Small intestine (tissue), 7 donors: ENCODE results near the gene GJC1. TPM values are rescaled to one million over a fixed set of nuclear protein-coding genes. Genes with fewer than 3 reads are reported as not detected.
A peak's percentile ranks its signal among the peaks of the same experiment; 100 is the strongest.

Experiments used
- DNase-seq, 2 donors: peaks; one replicate each; pipeline versions ENCODE4 v3.0.0 to v3.0.0-alpha.2; 2013
- FAIRE-seq: peaks from 2 replicates; lab custom pipeline; 2012; peaks lifted over from hg19 to GRCh38; lab: Jason Lieb, UNC
- H3K27ac ChIP-seq, 3 donors: one replicate each; pipeline ENCODE4 v1.5.1; 2013; ENCODE audit warnings: low read length in 2 of 3, mild to moderate bottlenecking in 2 of 3, control low read depth in 1 of 3, inconsistent platforms in 1 of 3, low read depth in 1 of 3, moderate library complexity in 1 of 3
- H3K27me3 ChIP-seq, 3 donors: one replicate each; pipeline ENCODE4 v1.6.1; 2013; ENCODE audit warnings: low read length in 3 of 3, inconsistent platforms in 1 of 3; ENCODE audit not compliant: control insufficient read depth in 3 of 3, insufficient read depth in 3 of 3
- H3K36me3 ChIP-seq, 3 donors: one replicate each; pipeline ENCODE4 v1.6.1; 2013; ENCODE audit warnings: low read length in 3 of 3, inconsistent platforms in 1 of 3, low read depth in 1 of 3, mild to moderate bottlenecking in 1 of 3, moderate library complexity in 1 of 3; ENCODE audit not compliant: control insufficient read depth in 3 of 3, insufficient read depth in 2 of 3
- H3K4me1 ChIP-seq, 3 donors: one replicate each; pipeline ENCODE4 v1.6.1; 2013; ENCODE audit warnings: low read length in 2 of 3, inconsistent platforms in 1 of 3, low read depth in 1 of 3, mild to moderate bottlenecking in 1 of 3, moderate library complexity in 1 of 3; ENCODE audit not compliant: control insufficient read depth in 3 of 3, insufficient read depth in 2 of 3
- H3K4me3 ChIP-seq, 3 donors: one replicate each; pipeline ENCODE4 v1.5.1; 2013; ENCODE audit warnings: low read length in 3 of 3, control low read depth in 1 of 3, inconsistent platforms in 1 of 3, low read depth in 1 of 3, mild to moderate bottlenecking in 1 of 3, moderate library complexity in 1 of 3
- H3K9me3 ChIP-seq, 2 donors: one replicate each; pipeline ENCODE4 v1.6.1; 2013; ENCODE audit warnings: low read depth in 1 of 2, low read length in 1 of 2; ENCODE audit not compliant: control insufficient read depth in 2 of 2, insufficient read depth in 1 of 2
- WGBS, 3 donors: extraction: QIAGEN DNeasy Blood & Tissue Kit; methylation state at CpG; one replicate each; pipeline ENCODE4 v1.1.7; 2013; 5-methylcytosine and 5-hydroxymethylcytosine counted together
- polyA plus RNA-seq, 4 donors: library from polyadenylated mRNA; stranded (reverse) in 3 of 4; unstranded in 1 of 4; fragments of 200-250 nt in 3 of 4; fragments of 120-200 nt in 1 of 4; gene quantifications; one replicate each; pipeline versions ENCODE4 v1.2.1 to v1.2.3, GENCODE V29; 2013
- donor health status: healthy with polysubstance abuse.
- donor health status: control.
- donor health status: control.
- donor health status: Bipolar disorder and iron deficiency.
- donor health status: healthy.

The GJC1 gene
- polyA plus RNA-seq, 4 donors = 3.2 to 4.7 TPM; not detected in 2

- peaks cover 2 to 40% (median 17%) of the 10 kb centered on the region in 3 donors for H3K27me3 ChIP-seq
- no peak overlapping the region for H3K27ac ChIP-seq
- H3K4me1 ChIP-seq = peaks cover 0 to 5% (median 0%) of the 10 kb centered on the region in 3 donors
- H3K36me3 ChIP-seq = no peaks in the 10 kb centered on the region
- no peak overlapping the region for H3K4me3 ChIP-seq
- no peaks in the 10 kb centered on the region for H3K9me3 ChIP-seq
- 69 to 78% (median 72%) methylated on average over 17 of the region's 17 CpGs for WGBS, 3 donors
- DNase-seq (no peak), FAIRE-seq (no peak)
Measured at GRCh38 chr17:44761932-44762810, 67.9 kb downstream of the GJC1 start.

GRCh38 chr17:44760474-44761308 lies 69.4 kb downstream of the GJC1 start:
- peaks cover 2 to 40% (median 21%) of the 10 kb centered on the region in 3 donors for H3K27me3 ChIP-seq
- no peak for DNase-seq
- no peak for FAIRE-seq
- WGBS, 3 donors = 59 to 75% (median 69%) methylated on average over 12 to 13 of the region's 13 CpGs
- H3K9me3 ChIP-seq = no peaks in the 10 kb centered on the region
- H3K4me1 ChIP-seq = peaks cover 0 to 5% (median 0%) of the 10 kb centered on the region in 3 donors
- H3K27ac ChIP-seq = no peak overlapping the region
- H3K4me3 ChIP-seq = no peak overlapping the region
- no peaks in the 10 kb centered on the region for H3K36me3 ChIP-seq

GRCh38 chr17:44759916-44760243 lies 70.2 kb downstream of the GJC1 start:
- Histone ChIP-seq H3K27ac (no peak overlapping the region), H3K27me3 (peaks cover 2 to 40% (median 21%) of the 10 kb centered on the region in 3 donors), H3K9me3 (no peaks in the 10 kb centered on the region), H3K4me3 (no peak overlapping the region), H3K4me1 (peaks cover 0 to 5% (median 0%) of the 10 kb centered on the region in 3 donors), H3K36me3 (no peaks in the 10 kb centered on the region)
- WGBS, 3 donors = 0 to 72% (median 61%) methylated on average over 1 to 3 of the region's 3 CpGs
- FAIRE-seq (no peak), DNase-seq (no peak)

- WGBS, 3 donors = 6 to 10% (median 10%) methylated on average over 26 to 60 of the region's 60 CpGs
- peaks cover 0 to 5% (median 0%) of the 10 kb centered on the region in 3 donors for H3K4me1 ChIP-seq
- no peaks in the 10 kb centered on the region for H3K36me3 ChIP-seq
- H3K27ac ChIP-seq = no peak overlapping the region
- DNase-seq = no peak
- H3K4me3 ChIP-seq = peak overlapping the region; percentile 18 to 50 (median 26)
- no peak for FAIRE-seq
- peaks cover 2 to 37% (median 21%) of the 10 kb centered on the region in 3 donors for H3K27me3 ChIP-seq
- no peaks in the 10 kb centered on the region for H3K9me3 ChIP-seq
Measured at GRCh38 chr17:44759086-44759915, 70.8 kb downstream of the GJC1 start.

GRCh38 chr17:44758414-44759085 lies 71.5 kb downstream of the GJC1 start, which contains the start of gene ADAM11:
Gene ADAM11, plus strand, starts transcription at chr17:44758988. Its CDS starts 212 bp downstream, at chr17:44759200.
- no peaks in the 10 kb centered on the region for H3K36me3 ChIP-seq
- peaks cover 0 to 5% (median 0%) of the 10 kb centered on the region in 3 donors for H3K4me1 ChIP-seq
- peaks cover 2 to 37% (median 21%) of the 10 kb centered on the region in 3 donors for H3K27me3 ChIP-seq
- DNase-seq = peak in 1 of 2 donors; percentile 31
- H3K9me3 ChIP-seq = no peaks in the 10 kb centered on the region
- 5 to 12% (median 5%) methylated on average over 26 to 74 of the region's 74 CpGs for WGBS, 3 donors
- H3K4me3 ChIP-seq = peak within 1 kb of the TSS; percentile 18 to 50 (median 26)
- H3K27ac ChIP-seq = no peak within 1 kb of the TSS
- FAIRE-seq = no peak

- Histone ChIP-seq H3K27ac (no peak overlapping the region), H3K4me3 (peak overlapping the region in 1 of 3 donors; percentile 50), H3K4me1 (peaks cover 0 to 5% (median 0%) of the 10 kb centered on the region in 3 donors), H3K9me3 (no peaks in the 10 kb centered on the region), H3K27me3 (peaks cover 2 to 37% (median 21%) of the 10 kb centered on the region in 3 donors), H3K36me3 (no peaks in the 10 kb centered on the region)
- WGBS, 3 donors = 32 to 43% (median 40%) methylated on average over 5 of the region's 5 CpGs
- FAIRE-seq (no peak), DNase-seq (no peak)
Measured at GRCh38 chr17:44757918-44758413, 72.1 kb downstream of the GJC1 start.

- WGBS, 3 donors = 78 to 81% (median 78%) methylated on average over 10 of the region's 10 CpGs
- Histone ChIP-seq H3K4me1 (peaks cover 0 to 5% (median 0%) of the 10 kb centered on the region in 3 donors), H3K27ac (no peak overlapping the region), H3K27me3 (peaks cover 2 to 37% (median 21%) of the 10 kb centered on the region in 3 donors), H3K4me3 (no peak overlapping the region), H3K9me3 (no peaks in the 10 kb centered on the region), H3K36me3 (no peaks in the 10 kb centered on the region)
- no peak for FAIRE-seq
- DNase-seq = no peak
Measured at GRCh38 chr17:44757045-44757917, 72.8 kb downstream of the GJC1 start.
